ENCODE data around the gene CACNG5.

Gene CACNG5

GRCh38 chr17:66840061-66840460, 5.1 kb downstream of the CACNG5 start:
- H3K27ac ChIP-seq = no peak overlapping the region
- TF ChIP-seq CTCF (conservative IDR thresholded peaks at IDR 0.05) = no peak

GRCh38 chr17:66841328-66841727, 6.4 kb downstream of the CACNG5 start:
- TF ChIP-seq CTCF (conservative IDR thresholded peaks at IDR 0.05) = peak; percentile 68
- no peak overlapping the region for H3K27ac ChIP-seq

GRCh38 chr17:66841744-66842143, 6.8 kb downstream of the CACNG5 start:
- no peak for TF ChIP-seq CTCF (conservative IDR thresholded peaks at IDR 0.05)

GRCh38 chr17:66842505-66842904, 7.6 kb downstream of the CACNG5 start:
- no peak overlapping the region for H3K27ac ChIP-seq
- no peak for TF ChIP-seq CTCF (conservative IDR thresholded peaks at IDR 0.05)

More at GRCh38 chr17:66841744-66842143, 6.8 kb downstream of the CACNG5 start:
- H3K27ac ChIP-seq = no peak overlapping the region

GRCh38 chr17:66842959-66843358, 8.0 kb downstream of the CACNG5 start:
- H3K27ac ChIP-seq = no peak overlapping the region
- TF ChIP-seq CTCF (conservative IDR thresholded peaks at IDR 0.05) = no peak

- TF ChIP-seq CTCF (conservative IDR thresholded peaks at IDR 0.05) = no peak
These were observed 8.7 kb downstream of the CACNG5 start for GRCh38 chr17:66843627-66844026.

GRCh38 chr17:66847704-66848103, 12.8 kb downstream of the CACNG5 start:
- H3K27ac ChIP-seq = no peak overlapping the region
- no peak for TF ChIP-seq CTCF (conservative IDR thresholded peaks at IDR 0.05)

More at GRCh38 chr17:66843627-66844026, 8.7 kb downstream of the CACNG5 start:
- 0 out of 2 replicates have a peak overlapping the region, but pooled peaks have one; percentile 5 for H3K27ac ChIP-seq

Measured in VCaP (cell line).